HL-60/S4 (cell line): ENCODE data around the gene ERC1.

Experiments
- in situ Hi-C: fragments of 300-500 bp; cut with MboI; formaldehyde crosslinking; loops from 2 replicates; pipeline ENCODE4 v1.14.3; 2022; ENCODE audit warnings: low sequenced_read_pairs

Gene ERC1

DNA sequence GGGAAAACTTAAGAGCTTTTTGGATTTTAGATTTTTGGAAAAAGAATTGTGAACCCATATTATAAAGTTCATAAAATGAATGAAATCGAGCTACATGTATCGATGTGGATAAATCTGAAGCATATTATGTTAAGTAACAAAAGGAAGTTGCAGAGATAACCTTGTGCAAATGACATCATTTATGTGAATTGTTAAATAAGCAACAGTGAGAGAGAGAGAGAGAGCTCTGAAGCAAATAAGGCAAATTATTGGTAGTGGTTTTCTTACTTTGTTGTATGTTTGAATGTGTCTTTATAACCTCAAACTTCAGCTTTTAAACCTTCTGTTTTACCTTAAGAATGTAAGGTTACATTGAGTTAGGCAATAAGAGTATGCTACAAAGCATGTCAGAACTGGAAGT is 78.8 kb downstream of the ERC1 start:
- in situ Hi-C loops = no loop called here

DNA sequence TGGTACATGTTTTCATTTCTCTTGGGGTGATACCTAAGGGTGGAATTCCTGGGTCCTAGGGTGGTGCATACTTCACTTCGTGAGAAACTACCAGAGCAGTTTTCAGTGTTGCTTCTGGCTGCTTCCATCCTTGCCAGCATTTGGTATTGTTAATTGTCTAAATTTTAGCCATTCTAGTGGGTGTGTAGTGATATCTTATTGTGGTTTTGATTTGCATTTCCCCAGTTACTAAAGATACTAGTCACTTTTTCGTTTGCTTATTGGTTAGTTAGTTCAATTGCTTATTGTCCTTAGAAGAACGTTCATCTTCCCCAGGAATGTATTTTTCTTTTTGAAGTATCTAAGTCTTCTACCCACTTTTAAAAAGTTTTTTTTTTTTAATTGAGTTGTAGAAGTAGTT is 80.2 kb downstream of the ERC1 start:
- in situ Hi-C loops = no loop called here

DNA sequence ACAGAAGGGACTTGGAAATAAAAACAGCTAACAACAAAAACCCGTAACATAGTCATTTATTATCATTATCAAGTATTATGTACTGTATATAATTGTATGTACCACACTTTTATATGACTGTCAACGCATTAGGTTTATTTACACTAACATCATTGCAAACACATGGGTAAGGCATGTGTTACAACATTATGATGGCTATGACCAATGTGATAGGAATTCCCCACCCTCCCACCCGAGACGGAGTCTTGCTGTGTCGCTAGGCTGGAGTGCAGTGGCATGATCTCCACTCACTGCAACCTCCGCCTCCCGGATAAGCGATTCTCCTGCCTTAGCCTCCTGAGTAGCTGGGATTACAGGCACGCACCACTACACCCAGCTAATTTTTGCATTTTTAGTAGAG is 82.6 kb downstream of the ERC1 start:
- in situ Hi-C loops = no loop called here

DNA sequence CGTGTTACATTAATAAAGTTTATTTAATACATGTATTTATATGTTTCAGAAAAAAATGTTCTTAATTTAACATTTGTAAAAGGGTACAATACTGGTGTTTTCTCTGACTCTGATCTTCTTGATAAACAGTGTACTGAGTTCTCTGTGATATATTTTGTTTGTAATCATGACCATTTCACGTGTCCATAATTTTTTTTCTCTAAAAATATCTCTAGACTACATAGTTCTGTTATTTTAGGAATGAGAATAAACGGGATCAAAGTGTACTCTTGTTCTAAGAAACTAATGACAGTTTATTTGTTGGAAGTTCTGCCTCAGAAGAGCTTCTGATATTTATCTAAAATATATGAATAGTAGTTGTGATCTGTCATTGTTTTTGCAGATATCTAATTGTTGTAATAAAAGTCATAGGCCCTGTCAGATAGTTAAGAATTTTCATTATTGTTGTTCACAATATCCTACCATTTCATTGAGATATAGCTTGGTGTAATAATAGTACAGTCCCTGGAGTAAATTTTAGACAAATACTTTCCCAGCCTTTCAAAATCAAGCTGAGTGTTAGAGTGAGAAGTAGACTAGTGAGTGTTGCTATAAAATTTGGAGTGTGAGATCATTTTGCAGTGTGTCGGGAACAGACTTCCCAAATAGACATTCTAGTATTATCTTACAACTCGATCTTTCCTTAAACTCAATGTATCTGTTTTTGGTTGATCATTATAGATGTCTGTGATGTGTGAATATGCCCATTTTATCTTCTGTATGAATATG is 86.2 kb downstream of the ERC1 start:
- in situ Hi-C loops = loop anchor here (25.0 kb wide), 1 partner anchor 265 kb away; no protein-coding TSS in a partner anchor

DNA sequence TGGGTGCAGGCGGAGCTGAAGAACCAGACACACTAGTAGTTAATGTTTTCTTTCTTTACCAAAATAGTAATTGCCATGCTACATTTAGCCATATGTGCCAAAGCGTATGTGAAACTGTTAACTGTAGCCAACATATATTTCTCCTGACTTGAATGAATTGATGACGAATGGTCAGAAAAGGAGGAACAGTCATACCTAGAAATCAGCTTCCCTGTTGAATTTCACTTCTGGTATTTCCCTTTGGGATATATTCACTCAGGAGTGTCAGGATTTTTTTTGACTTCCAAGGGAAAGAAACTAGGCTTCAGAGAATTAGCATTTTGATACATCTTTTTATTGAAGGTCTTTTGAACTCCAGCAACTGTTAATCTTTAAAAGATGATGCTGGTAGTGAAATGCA is 87.0 kb downstream of the ERC1 start:
- in situ Hi-C loops = loop anchor here (25.0 kb wide), 1 partner anchor 266 kb away; no protein-coding TSS in a partner anchor

DNA sequence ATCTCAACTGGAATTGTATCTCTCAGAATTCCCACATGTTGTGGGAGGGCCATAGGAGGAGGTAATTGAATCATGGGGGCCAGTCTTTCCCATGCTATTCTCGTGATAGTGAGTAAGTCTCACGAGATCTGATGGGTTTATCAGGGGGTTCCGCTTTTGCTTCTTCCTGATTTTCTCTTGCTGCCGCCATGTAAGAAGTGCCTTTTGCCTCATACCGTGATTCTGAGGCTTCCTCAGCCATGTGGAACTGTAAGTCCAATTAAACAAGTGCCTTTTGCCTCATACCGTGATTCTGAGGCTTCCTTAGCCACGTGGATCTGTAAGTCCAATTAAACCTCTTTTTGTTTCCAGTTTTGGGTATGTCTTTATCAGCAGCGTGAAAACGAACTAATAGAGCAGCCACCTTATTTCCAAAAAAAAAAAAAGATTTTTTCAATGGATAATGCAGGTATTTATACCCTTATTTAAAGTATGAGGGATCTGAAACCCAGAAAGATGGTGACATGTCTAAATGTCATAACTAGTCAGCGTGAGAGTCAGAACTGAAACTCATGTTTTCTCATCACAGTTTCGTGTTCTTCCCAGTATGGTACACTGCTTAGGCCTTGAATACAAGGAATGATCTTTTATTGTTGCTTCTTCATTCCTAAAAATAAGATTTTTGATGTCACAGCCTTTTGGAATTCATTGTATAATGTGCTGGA is 89.6 kb downstream of the ERC1 start:
- in situ Hi-C loops = loop anchor here (25.0 kb wide), 1 partner anchor 268 kb away; no protein-coding TSS in a partner anchor

DNA sequence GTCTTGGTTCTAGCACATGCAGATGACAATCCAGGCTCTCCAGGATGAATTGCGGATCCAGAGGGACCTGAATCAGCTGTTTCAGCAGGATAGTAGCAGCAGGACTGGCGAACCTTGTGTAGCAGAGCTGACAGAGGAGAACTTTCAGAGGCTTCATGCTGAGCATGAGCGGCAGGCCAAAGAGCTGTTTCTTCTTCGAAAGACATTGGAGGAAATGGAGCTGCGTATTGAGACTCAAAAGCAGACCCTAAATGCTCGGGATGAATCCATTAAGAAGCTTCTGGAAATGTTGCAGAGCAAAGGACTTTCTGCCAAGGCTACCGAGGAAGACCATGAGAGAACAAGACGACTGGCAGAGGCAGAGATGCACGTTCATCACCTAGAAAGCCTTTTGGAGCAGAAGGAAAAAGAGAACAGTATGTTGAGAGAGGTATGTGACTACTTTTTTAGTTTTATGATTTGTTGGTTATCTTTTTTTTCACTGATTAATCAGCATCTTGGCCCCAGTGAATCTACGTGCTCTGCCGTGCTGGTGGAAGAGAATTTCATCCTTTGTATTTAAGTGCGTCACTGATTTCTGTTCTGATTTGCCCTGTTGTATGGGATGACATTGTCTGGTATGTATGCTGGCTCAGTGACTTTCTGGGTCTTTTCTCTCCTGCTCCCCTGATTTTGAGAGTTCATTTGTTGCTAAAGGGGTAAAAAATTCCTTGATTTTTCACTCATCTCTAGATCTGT is 92.3 kb downstream of the ERC1 start:
- in situ Hi-C loops = loop anchor here (25.0 kb wide), 1 partner anchor 271 kb away; no protein-coding TSS in a partner anchor

DNA sequence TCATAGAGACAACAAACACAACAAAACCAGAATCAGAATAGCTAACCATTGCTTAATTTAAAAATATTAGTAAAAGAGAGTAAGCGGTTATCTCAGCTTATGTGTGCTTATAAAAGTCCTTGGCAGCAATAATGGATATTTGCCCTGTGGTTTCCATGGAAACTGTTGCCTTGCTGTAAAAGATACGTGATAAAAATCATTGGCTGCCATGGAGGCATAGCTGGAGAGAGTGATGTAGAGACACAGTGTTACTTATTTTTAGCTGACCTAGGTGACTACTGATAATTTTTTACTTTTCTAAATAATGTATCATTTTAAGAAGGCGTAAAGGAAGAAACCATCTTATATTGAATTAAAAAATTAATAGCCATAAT is 92.9 kb downstream of the ERC1 start:
- in situ Hi-C loops = loop anchor here (25.0 kb wide), 1 partner anchor 272 kb away; no protein-coding TSS in a partner anchor

DNA sequence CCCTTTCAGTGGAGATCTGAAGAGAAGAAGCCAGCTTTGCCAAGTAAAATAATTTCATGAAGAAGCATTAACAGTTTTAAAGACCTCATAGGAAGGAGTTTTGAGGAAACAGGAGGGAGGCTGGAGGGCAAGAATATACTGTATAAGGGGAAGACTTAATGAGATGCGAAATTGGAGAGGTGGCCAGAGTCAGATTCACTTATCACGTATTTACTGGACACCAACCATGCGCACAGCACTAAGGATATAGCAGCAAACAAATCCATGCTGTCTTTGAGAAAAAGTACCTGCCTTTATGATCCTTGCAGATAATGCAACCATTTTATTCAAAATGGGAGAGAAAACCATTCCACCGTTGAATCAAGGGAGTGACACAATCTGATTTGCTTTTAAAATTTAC is 100.3 kb downstream of the ERC1 start:
- in situ Hi-C loops = loop anchor here (25.0 kb wide), 1 partner anchor 279 kb away; no protein-coding TSS in a partner anchor

DNA sequence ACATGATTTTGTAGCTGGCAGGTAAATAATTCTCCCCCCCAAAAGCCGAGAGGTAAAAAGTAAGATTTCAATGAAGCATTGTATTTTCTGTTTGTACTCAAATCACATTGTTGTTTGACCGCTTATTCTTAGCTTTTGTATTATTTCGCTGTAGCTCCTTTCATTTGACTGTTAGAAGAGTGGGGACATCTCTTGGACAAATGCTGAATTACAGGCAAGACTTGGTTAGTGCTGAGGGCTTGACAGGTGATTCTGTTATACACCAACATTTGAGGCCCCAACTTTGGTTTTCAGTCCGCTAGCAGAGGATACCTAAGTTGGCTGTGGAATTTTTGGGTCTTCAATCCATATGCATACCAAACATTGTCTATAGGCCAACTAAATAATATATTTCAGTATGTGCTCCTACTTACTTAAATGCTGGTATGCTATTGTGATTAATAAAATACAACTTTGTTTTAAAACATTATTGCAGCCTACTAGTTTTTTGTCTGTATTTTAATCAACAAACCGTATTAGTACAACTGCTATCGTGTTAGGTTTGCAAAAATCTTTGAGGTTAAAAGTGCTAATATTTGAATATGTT is 102.2 kb downstream of the ERC1 start:
- in situ Hi-C loops = loop anchor here (25.0 kb wide), 1 partner anchor 281 kb away; no protein-coding TSS in a partner anchor

DNA sequence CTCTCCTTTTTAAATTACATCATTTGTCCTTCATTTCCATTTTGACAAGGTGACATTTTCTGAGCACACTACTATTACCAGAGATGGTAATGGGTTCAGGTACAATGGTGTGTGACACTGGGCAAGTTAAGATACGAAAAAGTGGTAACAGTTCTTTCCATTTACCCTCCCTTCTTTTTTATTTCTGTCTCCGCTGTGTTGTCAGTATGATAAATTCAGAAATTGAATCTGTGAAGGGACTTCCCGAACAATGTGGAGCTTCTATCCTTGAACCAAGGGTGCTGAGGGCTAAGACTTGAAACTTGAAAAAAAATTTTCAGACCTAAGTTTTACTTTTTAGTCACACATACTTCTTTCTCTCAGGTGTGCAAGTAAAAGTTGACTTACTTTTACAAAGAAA is 103.7 kb downstream of the ERC1 start:
- in situ Hi-C loops = loop anchor here (25.0 kb wide), 1 partner anchor 282 kb away; no protein-coding TSS in a partner anchor

DNA sequence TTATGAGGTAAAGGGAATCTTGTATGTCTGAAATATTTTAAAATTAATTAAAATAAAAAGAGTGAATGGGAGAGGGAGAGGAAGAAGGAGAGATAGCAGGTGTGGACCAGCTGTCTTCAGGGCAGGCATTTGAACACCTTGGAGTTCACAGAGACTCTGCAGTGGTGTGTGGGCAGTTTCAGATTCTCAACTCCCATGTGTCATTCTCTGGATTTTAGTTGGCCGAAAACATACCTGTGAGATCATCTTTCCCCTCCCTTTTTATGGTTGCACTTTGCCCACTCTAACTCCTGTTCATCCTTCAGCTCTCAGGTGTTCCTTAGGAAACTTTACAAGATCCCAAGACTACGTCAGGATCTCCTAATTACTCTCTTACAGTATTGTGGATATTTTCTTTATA is 108.1 kb downstream of the ERC1 start:
- in situ Hi-C loops = loop anchor here (25.0 kb wide), 1 partner anchor 287 kb away; no protein-coding TSS in a partner anchor

DNA sequence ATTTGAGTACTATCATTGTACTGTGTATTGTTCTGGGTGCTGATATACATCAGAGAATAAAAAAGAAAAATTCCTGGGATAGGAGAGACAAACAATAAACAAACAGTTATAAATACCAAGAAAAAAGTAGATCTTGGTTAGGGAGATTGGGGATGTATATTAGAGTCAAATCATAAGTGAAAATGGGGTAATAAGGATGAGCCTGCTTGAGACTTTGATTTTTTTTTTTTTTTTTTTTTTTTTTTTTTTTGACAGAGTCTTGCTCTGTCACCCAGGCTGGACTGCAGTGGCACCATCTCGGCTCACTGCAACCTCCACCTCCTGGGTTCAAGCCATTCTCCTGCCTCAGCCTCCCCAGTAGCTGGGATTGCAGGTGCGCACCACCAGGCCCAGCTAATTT is 108.6 kb downstream of the ERC1 start:
- in situ Hi-C loops = loop anchor here (25.0 kb wide), 2 partner anchors 287 to 838 kb away; no protein-coding TSS in a partner anchor

DNA sequence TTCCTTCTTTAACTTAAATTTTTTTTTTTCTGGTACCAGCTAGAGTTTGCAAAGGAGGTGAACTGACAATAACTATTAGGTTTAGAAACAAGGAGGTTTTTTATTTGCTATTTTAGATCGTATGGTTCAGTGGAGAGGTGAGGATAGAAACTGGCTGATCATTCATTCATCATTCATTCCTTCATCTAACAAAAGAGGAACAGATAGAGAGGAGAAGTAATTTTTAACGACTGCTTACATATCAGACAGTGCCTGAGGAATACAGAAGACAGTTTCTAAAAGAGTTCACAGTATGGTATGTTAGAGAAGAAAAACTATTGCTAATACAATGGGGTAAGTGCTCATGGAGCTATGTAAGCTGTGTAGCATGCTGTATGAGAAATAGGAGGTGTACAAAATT is 111.1 kb downstream of the ERC1 start:
- in situ Hi-C loops = loop anchor here (25.0 kb wide), 1 partner anchor 835 kb away; no protein-coding TSS in a partner anchor

DNA sequence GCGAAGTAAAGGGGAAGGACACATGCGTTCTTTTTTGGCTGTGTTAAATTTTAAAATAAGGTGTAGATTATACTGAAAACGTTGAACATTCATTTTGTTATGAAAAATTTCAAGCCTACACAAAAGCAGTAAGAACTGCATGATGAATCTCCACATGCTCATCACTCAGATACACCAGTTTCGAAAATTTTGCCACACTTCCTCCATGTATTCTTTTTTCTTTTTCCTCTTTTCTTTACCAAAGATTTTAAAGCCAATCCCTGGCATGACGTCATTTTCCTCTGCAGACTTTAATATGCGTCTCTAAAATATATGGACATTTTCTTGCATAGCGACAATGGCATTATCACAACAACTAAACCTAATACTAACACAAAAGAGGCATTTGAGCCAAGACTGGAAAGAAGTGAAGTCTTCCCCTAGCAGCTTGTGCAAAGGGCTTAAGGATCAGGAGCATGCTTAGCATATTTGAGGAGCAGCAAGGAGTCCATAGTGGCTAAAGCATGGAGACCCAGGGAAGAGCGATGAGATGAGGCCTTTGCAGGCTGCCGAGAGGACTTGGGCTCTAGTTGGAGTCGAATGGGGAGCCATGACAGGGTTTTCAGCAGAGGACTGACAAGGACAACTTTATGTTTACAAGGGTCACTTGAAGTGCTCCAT is 111.9 kb downstream of the ERC1 start:
- in situ Hi-C loops = loop anchor here (25.0 kb wide), 1 partner anchor 834 kb away; no protein-coding TSS in a partner anchor

DNA sequence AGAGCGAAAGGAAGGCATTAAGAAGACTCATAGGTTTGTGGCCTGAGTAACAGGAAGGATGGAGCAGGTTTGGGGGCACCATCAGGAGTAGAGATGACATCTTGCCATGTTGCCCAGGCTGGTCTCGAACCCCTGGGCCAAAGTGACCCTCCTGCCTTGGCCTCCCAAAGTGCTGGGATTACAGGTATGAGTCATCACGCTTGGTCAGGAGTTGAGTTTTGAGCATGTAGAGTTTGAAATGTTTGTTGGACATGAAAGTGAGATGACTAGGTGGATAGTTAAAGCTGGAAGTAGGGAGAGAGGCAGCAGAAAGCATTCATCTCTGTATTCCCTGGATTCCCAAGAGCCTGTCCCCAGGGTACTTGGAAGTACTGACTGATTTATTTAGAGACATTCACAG is 112.6 kb downstream of the ERC1 start:
- in situ Hi-C loops = loop anchor here (25.0 kb wide), 1 partner anchor 834 kb away; no protein-coding TSS in a partner anchor

DNA sequence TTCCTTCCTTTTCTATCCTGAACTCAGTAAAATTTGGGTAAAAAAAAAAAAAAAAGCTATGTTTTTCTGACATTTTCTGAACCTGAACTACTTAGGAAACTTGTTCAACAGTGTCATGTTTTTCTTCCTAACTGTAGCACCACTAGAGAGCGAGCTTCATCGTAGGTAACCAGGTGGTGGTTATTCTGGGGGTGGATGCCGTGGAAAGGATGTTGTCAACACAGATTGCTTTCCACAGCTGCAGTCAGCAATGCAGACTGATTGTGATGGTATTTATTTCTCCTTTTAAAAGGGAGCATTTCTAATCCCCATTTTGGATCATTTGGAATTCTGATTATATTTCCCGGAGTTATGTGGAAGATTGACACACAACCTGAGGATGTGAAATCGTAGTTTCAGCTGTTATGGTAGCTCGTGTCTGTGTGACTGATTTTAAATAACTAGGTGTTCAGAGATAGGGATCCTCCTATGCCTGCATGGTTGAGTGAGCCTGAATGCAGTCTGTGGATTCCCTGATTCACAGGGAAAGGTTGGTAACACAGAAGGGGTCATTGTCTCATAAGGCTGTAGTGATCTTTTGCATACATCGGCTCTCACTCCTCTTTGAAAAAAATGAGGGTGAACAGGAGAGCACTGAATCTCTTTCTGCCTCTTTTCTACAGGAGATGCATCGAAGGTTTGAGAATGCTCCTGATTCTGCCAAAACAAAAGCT is 113.2 kb downstream of the ERC1 start:
- in situ Hi-C loops = loop anchor here (25.0 kb wide), 1 partner anchor 833 kb away; no protein-coding TSS in a partner anchor

DNA sequence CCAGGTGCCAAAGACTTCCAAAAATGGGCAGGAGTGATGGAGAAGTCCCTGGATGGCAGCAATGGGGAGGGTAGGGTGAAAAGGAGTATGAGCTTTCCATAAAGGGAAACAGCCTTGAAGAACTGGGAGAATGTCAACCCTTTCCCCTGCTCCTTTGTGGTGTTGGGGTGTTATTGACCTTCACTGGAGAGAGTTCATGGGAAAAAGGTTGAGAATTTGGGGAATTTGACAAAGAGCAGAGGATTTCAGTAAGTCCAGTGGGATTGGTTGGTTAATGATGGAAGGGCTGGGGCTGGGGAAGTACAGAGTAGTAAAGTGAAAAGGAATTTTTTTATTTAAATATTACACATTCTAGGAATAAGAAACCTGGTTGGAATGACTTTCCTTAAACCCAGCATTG is 116.6 kb downstream of the ERC1 start:
- in situ Hi-C loops = loop anchor here (25.0 kb wide), 1 partner anchor 830 kb away; no protein-coding TSS in a partner anchor

DNA sequence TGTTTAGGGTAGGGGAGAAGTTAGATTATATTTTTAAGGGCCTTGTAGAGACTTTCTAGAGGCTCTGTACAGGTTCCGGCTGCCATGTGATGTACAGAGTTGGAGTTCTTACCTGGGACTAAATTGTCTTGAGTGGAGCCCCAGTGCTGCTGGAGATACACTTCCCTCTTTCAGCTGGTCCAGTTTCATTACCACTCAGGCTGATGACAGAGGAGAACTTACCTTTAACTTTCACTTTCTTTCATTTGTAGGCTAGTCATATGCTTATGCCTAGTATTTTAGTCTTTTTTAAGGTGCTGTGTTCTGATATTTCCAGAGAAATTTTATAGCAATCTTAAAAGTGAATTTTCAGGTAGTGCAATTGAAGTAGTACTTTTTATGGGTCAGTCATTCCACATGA is 117.3 kb downstream of the ERC1 start:
- in situ Hi-C loops = loop anchor here (25.0 kb wide), 1 partner anchor 829 kb away; no protein-coding TSS in a partner anchor
